NAMALWA (cell line): ENCODE data around the gene CREB1.
"Not testable (repeated sequence)": the region's sequence is repeated elsewhere in the genome, so short reads cannot be mapped to it uniquely, and the experiment has no call there.

ENCODE experiments used
- DNase-seq: peaks from one replicate; pipeline ENCODE4 v3.0.0-alpha.2; 2015; ENCODE audit warnings: low spot score

The CREB1 gene

GRCh38 chr2:207617011-207617671 lies 87.4 kb downstream of the CREB1 start:
- no peak for DNase-seq

GRCh38 chr2:207619764-207620203 lies 90.0 kb downstream of the CREB1 start:
- peak; percentile 72 for DNase-seq

- peak; percentile 18 for DNase-seq
Measured at GRCh38 chr2:207621501-207622039, 91.8 kb downstream of the CREB1 start.

GRCh38 chr2:207624185-207625013 lies 94.6 kb downstream of the CREB1 start:
- DNase-seq: peak; percentile 86

- DNase-seq: peak; percentile 96
Measured at GRCh38 chr2:207625014-207625907, 95.5 kb downstream of the CREB1 start, which contains the start of gene METTL21A. Gene METTL21A (minus strand): TSS chr2:207625394. CDS start chr2:207624375, 1,019 bp downstream.

GRCh38 chr2:207629553-207629952 lies 99.8 kb downstream of the CREB1 start:
- DNase-seq: no peak

- DNase-seq: peak; percentile 21
Measured at GRCh38 chr2:207630491-207630890, 100.7 kb downstream of the CREB1 start.

GRCh38 chr2:207632575-207633493 lies 103.1 kb downstream of the CREB1 start:
- no peak for DNase-seq

GRCh38 chr2:207633686-207634085 lies 103.9 kb downstream of the CREB1 start:
- DNase-seq: no peak

- no peak for DNase-seq
Measured at GRCh38 chr2:207635468-207636200, 105.9 kb downstream of the CREB1 start.

- DNase-seq: not testable (repeated sequence)
Measured at GRCh38 chr2:207639288-207639687, 109.5 kb downstream of the CREB1 start.

- DNase-seq: no peak
Measured at GRCh38 chr2:207640160-207640559, 110.4 kb downstream of the CREB1 start.

- DNase-seq: no peak
Measured at GRCh38 chr2:207640661-207641060, 110.9 kb downstream of the CREB1 start.

- no peak for DNase-seq
Measured at GRCh38 chr2:207643892-207644291, 114.1 kb downstream of the CREB1 start.

- not testable (repeated sequence) for DNase-seq
Measured at GRCh38 chr2:207646582-207646981, 116.8 kb downstream of the CREB1 start.
